HepG2 (cell line): ENCODE measurements around the gene FABP6. TPM values are rescaled to one million over a fixed set of nuclear protein-coding genes. Genes with fewer than 3 reads are reported as not detected.

Source experiments
- ATAC-seq: fragments of 200-7000 bp; cut with Tn5 transposase; 3 replicates; pipeline ENCODE4 v1.9.1; 2020; ENCODE audit warnings: mild to moderate bottlenecking, moderate library complexity
- BruUV-seq: library from RNA; stranded (reverse); fragments of 400-500 nt; replicated peaks from 2 replicates; lab custom pipeline; 2021; lab: Mats Ljungman, UMichigan
- CTCF ChIA-PET: fragments of 300-600 bp; formaldehyde crosslinking; extraction: SDS; loops from one replicate; lab custom pipeline; 2021; ENCODE audit warnings: low total read pairs, inconsistent platforms, low intra/inter-chr PET ratio; lab: Yijun Ruan, JAX
- POLR2A ChIA-PET: fragments of 350-600 bp; sonication (Branson Sonifier 250); formaldehyde crosslinking; loops from one replicate; lab custom pipeline; 2020; ENCODE audit warnings: antibody characterized with exemption, inconsistent platforms; lab: Yijun Ruan, JAX
- DNase-seq: peaks from one replicate; pipeline ENCODE4 v3.0.0-alpha.2; 2015; ENCODE audit warnings: low spot score
- FAIRE-seq: peaks from 3 replicates; lab custom pipeline; 2011; peaks lifted over from hg19 to GRCh38; lab: Jason Lieb, UNC
- H2AFZ ChIP-seq: one replicate; pipeline ENCODE4 v1.6.1; 2011; ENCODE audit warnings: low read length, inconsistent platforms
- H3K27ac ChIP-seq: fragments of 300-600 bp; 3 replicates; pipeline ENCODE4 v1.8.0; 2011; ENCODE audit warnings: mixed run types, mild to moderate bottlenecking, mixed read lengths, low read length, inconsistent platforms; ENCODE audit not compliant: insufficient read depth; ENCODE audit errors: extremely low read length
- H3K27me3 ChIP-seq, 2 experiments: fragments of 200-600 bp in 1 of 2; 2 replicates in 1 of 2; 3 replicates in 1 of 2; pipeline versions ENCODE4 v1.6.0 to v1.8.0; 2011; ENCODE audit warnings: low read length in 2 of 2, mild to moderate bottlenecking in 2 of 2, moderate library complexity in 2 of 2, inconsistent platforms in 1 of 2; ENCODE audit not compliant: insufficient read depth in 2 of 2, control insufficient read depth in 1 of 2
- H3K36me3 ChIP-seq, 2 experiments: fragments of 200-600 bp in 1 of 2; replicated peaks in 1 of 2; 2 replicates in 1 of 2; 3 replicates in 1 of 2; pipeline versions ENCODE4 v1.5.1 to v1.8.0; 2011; ENCODE audit warnings: low read length in 2 of 2, inconsistent platforms in 1 of 2; ENCODE audit not compliant: insufficient read depth in 2 of 2, control insufficient read depth in 1 of 2
- H3K4me1 ChIP-seq: 2 replicates; pipeline ENCODE4 v1.5.1; 2012; ENCODE audit warnings: low read length, inconsistent platforms; ENCODE audit not compliant: insufficient read depth
- H3K4me2 ChIP-seq: 2 replicates; pipeline ENCODE4 v1.6.0; 2011; ENCODE audit warnings: low read depth, low read length, inconsistent platforms
- H3K4me3 ChIP-seq, 3 experiments: fragments of 200-600 bp in 1 of 3; sonication (generic), shearing (Covaris generic) in 1 of 3; replicated peaks in 1 of 3; 2 replicates each; pipeline ENCODE4 v1.5.1; 2011 to 2016; ENCODE audit warnings: low read length in 3 of 3, inconsistent platforms in 2 of 3, low read depth in 2 of 3, mild to moderate bottlenecking in 2 of 3, control low read depth in 1 of 3, mixed read lengths in 1 of 3; ENCODE audit not compliant: insufficient read depth in 1 of 3
- H3K79me2 ChIP-seq: one replicate; pipeline ENCODE4 v1.6.1; 2011; ENCODE audit warnings: low read length, inconsistent platforms; ENCODE audit not compliant: insufficient read depth
- H3K9ac ChIP-seq: 2 replicates; pipeline ENCODE4 v1.6.0; 2011; ENCODE audit warnings: mild to moderate bottlenecking, low read depth, low read length, inconsistent platforms; ENCODE audit not compliant: insufficient read depth
- H3K9me3 ChIP-seq: 2 replicates; pipeline ENCODE4 v1.5.1; 2012; ENCODE audit warnings: mild to moderate bottlenecking, low read length
- H4K20me1 ChIP-seq: 2 replicates; pipeline ENCODE4 v1.6.0; 2011; ENCODE audit warnings: inconsistent platforms, mild to moderate bottlenecking, low read length, moderate library complexity; ENCODE audit not compliant: insufficient read depth
- MEIS2 ChIP-seq: sonication (generic); formaldehyde crosslinking; IDR thresholded peaks from 2 replicates; pipeline ENCODE4 v1.9.0; 2021; ENCODE audit warnings: mild to moderate bottlenecking, missing genetic modification reagents
- RFXANK ChIP-seq: IDR thresholded peaks from 2 replicates; pipeline ENCODE4 v1.6.1; 2016
- TGIF2 ChIP-seq: IDR thresholded peaks from 2 replicates; pipeline ENCODE4 v1.6.1; 2016; ENCODE audit warnings: control low read depth, missing compliant biosample characterization
- ZNF24 ChIP-seq: fragments of 450-650 bp; IDR thresholded peaks from 2 replicates; pipeline ENCODE4 v1.6.1; 2017; ENCODE audit warnings: antibody characterized with exemption, mild to moderate bottlenecking
- ZNF3 ChIP-seq: IDR thresholded peaks from 2 replicates; pipeline ENCODE4 v1.7.0; 2017; ENCODE audit warnings: inconsistent platforms
- ZNF343 ChIP-seq: sonication (generic); formaldehyde crosslinking; IDR thresholded peaks from 2 replicates; pipeline ENCODE4 v1.4.0; 2020; ENCODE audit warnings: mild to moderate bottlenecking, missing genetic modification reagents
- ZNF569 ChIP-seq: sonication (generic); formaldehyde crosslinking; IDR thresholded peaks from 2 replicates; pipeline ENCODE4 v1.5.0; 2020; ENCODE audit warnings: mild to moderate bottlenecking, missing genetic modification reagents, moderate library complexity, borderline replicate concordance
- ZNF737 ChIP-seq: sonication (generic); formaldehyde crosslinking; IDR thresholded peaks from 2 replicates; pipeline ENCODE4 v1.5.0; 2020; ENCODE audit warnings: missing genetic modification reagents, mild to moderate bottlenecking, borderline replicate concordance
- WGBS: methylation state at CpG from one replicate; pipeline ENCODE4 v1.1.6; 2017; ENCODE audit warnings: low lambda C conversion rate; 5-methylcytosine and 5-hydroxymethylcytosine counted together
- in situ Hi-C: cut with HindIII; loops from 2 replicates; pipeline ENCODE4 v1.10.0; 2017; ENCODE audit warnings: low pct_unique_long_range_greater_than_20kb; ENCODE audit not compliant: extremely low pct_ligation_motif_present
- intact Hi-C: fragments of 100-400 bp; cut with micrococcal nuclease; formaldehyde crosslinking; loops from one replicate; pipeline ENCODE4 v1.10.0; 2022; ENCODE audit not compliant: unreplicated experiment
- polyA plus RNA-seq, 8 experiments: library from polyadenylated mRNA; depleted of rRNA in 3 of 8; stranded (reverse) in 7 of 8; unstranded in 1 of 8; fragments of >200 nt; fragmentation: Illumina TruSeq in 4 of 8; extraction: Trizol in 4 of 8; gene quantifications; 2 replicates each; pipeline versions ENCODE4 v1.2.1 to v1.2.3, GENCODE V29; 2011 to 2016; ENCODE audit warnings: low read depth in 4 of 8, missing spikeins in 1 of 8, mixed read lengths in 1 of 8; ENCODE audit not compliant: insufficient read depth in 1 of 8
- total RNA-seq, 5 experiments: library from RNA; depleted of rRNA; stranded (reverse); fragments of >200 nt; fragmentation: Illumina TruSeq; extraction: Trizol; gene quantifications; 2 replicates each; pipeline ENCODE4 v1.2.3, GENCODE V29; 2016; ENCODE audit warnings: low read depth in 1 of 5
- TF ChIP-seq, protein P1 (sequence below): IDR thresholded peaks from 2 replicates; pipeline ENCODE4 v1.6.1; 2016; ENCODE audit warnings: mild to moderate bottlenecking
- TF ChIP-seq, protein P2 (sequence below): sonication (generic); formaldehyde crosslinking; IDR thresholded peaks from 2 replicates; pipeline ENCODE4 v1.5.0; 2020; ENCODE audit warnings: missing genetic modification reagents, mild to moderate bottlenecking, borderline replicate concordance
- TF ChIP-seq, protein P3 (sequence below): IDR thresholded peaks from 2 replicates; pipeline ENCODE4 v1.6.1; 2016; ENCODE audit warnings: low read depth
- TF ChIP-seq, protein P4 (sequence below): IDR thresholded peaks from 2 replicates; pipeline ENCODE4 v1.6.1; 2016; ENCODE audit warnings: missing biosample characterization, missing genetic modification reagents, low read depth
- TF ChIP-seq, protein P5 (sequence below): sonication (generic); formaldehyde crosslinking; IDR thresholded peaks from 2 replicates; pipeline ENCODE4 v1.4.0; 2020; ENCODE audit warnings: missing genetic modification reagents

The FABP6 gene
- total and polyA plus RNA-seq, 2 of the 13 experiments (the other 11 are each of a cell fraction or from before 2014, with no cell fraction given), result 0.13 TPM; not detected in 1

DNA sequence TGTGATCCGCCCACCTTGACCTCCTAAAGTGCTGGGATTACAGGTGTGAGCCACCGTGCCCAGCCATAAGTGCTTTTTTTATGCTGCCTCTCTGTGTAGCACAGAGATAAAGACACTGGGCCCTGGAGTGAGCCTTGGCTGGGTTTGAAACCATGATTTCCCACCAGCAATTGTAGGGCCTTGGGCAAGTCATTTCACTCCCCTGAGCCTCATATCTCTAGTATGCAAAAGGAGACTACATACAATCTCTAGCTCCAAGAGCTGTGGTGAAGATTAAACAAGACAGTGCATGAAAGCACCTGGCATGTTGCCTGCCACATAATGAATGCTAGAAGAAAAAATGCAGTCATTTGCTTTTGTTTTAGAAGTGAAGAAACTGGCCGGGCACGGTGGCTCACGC, 3.9 kb downstream of the FABP6 start (continued):
- TF ChIP-seq, protein P1, sequence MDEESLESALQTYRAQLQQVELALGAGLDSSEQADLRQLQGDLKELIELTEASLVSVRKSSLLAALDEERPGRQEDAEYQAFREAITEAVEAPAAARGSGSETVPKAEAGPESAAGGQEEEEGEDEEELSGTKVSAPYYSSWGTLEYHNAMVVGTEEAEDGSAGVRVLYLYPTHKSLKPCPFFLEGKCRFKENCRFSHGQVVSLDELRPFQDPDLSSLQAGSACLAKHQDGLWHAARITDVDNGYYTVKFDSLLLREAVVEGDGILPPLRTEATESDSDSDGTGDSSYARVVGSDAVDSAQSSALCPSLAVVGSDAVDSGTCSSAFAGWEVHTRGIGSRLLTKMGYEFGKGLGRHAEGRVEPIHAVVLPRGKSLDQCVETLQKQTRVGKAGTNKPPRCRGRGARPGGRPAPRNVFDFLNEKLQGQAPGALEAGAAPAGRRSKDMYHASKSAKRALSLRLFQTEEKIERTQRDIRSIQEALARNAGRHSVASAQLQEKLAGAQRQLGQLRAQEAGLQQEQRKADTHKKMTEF (CRISPR knock-in tag), result no peak
- TF ChIP-seq RFXANK (CRISPR knock-in tag), result no peak
- TF ChIP-seq, protein P2, sequence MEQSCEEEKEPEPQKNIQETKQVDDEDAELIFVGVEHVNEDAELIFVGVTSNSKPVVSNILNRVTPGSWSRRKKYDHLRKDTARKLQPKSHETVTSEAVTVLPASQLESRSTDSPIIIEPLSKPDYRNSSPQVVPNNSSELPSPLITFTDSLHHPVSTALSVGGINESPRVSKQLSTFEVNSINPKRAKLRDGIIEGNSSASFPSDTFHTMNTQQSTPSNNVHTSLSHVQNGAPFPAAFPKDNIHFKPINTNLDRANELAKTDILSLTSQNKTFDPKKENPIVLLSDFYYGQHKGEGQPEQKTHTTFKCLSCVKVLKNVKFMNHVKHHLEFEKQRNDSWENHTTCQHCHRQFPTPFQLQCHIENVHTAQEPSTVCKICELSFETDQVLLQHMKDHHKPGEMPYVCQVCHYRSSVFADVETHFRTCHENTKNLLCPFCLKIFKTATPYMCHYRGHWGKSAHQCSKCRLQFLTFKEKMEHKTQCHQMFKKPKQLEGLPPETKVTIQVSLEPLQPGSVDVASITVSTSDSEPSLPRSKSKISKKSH (CRISPR knock-in tag), result no peak
- no peak for TF ChIP-seq ZNF343 (CRISPR knock-in tag)

DNA sequence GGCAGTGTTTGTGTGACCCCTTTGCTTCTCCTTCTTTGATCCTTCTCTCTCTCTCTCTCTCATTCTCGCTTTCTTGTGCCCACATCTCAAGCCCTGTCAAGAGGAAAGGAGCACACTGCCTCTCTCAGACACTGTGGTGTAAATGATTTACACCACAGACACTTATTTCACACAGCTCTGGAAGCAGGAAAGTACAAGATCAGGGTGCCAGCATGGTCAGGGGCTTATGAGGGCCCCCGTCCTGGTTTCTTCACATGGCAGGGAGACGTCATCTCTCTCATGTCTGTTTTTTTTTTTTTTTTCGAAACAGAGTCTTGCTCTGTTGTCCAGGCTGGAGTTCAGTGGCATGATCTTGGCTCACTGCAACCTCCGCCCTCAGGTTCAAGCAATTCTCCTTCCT, 6.4 kb downstream of the FABP6 start:
- no TSS peak for BruUV-seq
- FAIRE-seq (no peak), ATAC-seq (no peak), DNase-seq (no peak)
- Histone ChIP-seq H3K27ac (no peak overlapping the region), H3K9me3 (no peaks in the 10 kb centered on the region), H3K79me2 (no peaks in the 10 kb centered on the region), H3K27me3 (no peaks in the 10 kb centered on the region), H3K4me1 (no peaks in the 10 kb centered on the region), H3K36me3 (no peaks in the 10 kb centered on the region), H3K4me2 (no peak overlapping the region), H3K4me3 (no peak overlapping the region), H4K20me1 (no peaks in the 10 kb centered on the region), H2AFZ (no peak overlapping the region), H3K9ac (no peak overlapping the region)
- intact Hi-C loops, result no loop called here
- POLR2A ChIA-PET, result no interaction called here
- 41% methylated on average over 5 of the region's 5 CpGs for WGBS
- in situ Hi-C loops, result no loop called here
- CTCF ChIA-PET, result no interaction called here
- TF ChIP-seq ZNF737 (CRISPR knock-in tag), result no peak
- no peak for TF ChIP-seq TGIF2 (CRISPR knock-in tag)
- TF ChIP-seq ZNF24, result no peak
- TF ChIP-seq, protein P3, sequence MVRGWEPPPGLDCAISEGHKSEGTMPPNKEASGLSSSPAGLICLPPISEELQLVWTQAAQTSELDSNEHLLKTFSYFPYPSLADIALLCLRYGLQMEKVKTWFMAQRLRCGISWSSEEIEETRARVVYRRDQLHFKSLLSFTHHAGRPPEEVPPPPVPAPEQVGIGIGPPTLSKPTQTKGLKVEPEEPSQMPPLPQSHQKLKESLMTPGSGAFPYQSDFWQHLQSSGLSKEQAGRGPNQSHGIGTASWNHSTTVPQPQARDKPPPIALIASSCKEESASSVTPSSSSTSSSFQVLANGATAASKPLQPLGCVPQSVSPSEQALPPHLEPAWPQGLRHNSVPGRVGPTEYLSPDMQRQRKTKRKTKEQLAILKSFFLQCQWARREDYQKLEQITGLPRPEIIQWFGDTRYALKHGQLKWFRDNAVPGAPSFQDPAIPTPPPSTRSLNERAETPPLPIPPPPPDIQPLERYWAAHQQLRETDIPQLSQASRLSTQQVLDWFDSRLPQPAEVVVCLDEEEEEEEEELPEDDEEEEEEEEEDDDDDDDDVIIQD, result no peak
- TF ChIP-seq, protein P4, sequence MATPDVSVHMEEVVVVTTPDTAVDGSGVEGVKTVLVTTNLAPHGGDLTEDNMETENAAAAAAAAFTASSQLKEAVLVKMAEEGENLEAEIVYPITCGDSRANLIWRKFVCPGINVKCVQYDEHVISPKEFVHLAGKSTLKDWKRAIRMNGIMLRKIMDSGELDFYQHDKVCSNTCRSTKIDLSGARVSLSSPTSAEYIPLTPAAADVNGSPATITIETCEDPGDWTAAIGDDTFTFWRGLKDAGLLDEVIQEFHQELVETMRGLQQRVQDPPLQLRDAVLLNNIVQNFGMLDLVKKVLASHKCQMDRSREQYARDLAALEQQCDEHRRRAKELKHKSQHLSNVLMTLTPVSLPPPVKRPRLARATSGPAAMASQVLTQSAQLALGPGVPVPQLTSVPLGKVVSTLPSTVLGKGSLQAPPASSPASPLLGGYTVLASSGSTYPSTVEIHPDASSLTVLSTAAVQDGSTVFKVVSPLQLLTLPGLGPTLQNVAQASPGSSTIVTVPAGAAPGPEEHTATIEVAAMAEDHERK (CRISPR knock-in tag), result no peak
- no peak for TF ChIP-seq MEIS2 (CRISPR knock-in tag)
- TF ChIP-seq ZNF3 (CRISPR knock-in tag), result no peak
- no peak for TF ChIP-seq ZNF569 (CRISPR knock-in tag)
- TF ChIP-seq, protein P5, sequence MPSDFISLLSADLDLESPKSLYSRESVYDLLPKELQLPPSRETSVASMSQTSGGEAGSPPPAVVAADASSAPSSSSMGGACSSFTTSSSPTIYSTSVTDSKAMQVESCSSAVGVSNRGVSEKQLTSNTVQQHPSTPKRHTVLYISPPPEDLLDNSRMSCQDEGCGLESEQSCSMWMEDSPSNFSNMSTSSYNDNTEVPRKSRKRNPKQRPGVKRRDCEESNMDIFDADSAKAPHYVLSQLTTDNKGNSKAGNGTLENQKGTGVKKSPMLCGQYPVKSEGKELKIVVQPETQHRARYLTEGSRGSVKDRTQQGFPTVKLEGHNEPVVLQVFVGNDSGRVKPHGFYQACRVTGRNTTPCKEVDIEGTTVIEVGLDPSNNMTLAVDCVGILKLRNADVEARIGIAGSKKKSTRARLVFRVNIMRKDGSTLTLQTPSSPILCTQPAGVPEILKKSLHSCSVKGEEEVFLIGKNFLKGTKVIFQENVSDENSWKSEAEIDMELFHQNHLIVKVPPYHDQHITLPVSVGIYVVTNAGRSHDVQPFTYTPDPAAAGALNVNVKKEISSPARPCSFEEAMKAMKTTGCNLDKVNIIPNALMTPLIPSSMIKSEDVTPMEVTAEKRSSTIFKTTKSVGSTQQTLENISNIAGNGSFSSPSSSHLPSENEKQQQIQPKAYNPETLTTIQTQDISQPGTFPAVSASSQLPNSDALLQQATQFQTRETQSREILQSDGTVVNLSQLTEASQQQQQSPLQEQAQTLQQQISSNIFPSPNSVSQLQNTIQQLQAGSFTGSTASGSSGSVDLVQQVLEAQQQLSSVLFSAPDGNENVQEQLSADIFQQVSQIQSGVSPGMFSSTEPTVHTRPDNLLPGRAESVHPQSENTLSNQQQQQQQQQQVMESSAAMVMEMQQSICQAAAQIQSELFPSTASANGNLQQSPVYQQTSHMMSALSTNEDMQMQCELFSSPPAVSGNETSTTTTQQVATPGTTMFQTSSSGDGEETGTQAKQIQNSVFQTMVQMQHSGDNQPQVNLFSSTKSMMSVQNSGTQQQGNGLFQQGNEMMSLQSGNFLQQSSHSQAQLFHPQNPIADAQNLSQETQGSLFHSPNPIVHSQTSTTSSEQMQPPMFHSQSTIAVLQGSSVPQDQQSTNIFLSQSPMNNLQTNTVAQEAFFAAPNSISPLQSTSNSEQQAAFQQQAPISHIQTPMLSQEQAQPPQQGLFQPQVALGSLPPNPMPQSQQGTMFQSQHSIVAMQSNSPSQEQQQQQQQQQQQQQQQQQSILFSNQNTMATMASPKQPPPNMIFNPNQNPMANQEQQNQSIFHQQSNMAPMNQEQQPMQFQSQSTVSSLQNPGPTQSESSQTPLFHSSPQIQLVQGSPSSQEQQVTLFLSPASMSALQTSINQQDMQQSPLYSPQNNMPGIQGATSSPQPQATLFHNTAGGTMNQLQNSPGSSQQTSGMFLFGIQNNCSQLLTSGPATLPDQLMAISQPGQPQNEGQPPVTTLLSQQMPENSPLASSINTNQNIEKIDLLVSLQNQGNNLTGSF, result no peak
